CD14-positive monocyte (primary cell): ENCODE data around the gene C4BPA. TPM values are rescaled to one million over a fixed set of nuclear protein-coding genes. Genes with fewer than 3 reads are reported as not detected.

Experiments
- DNase-seq, 3 donors: peaks; one replicate each; pipeline ENCODE4 v3.0.0-alpha.2; 2011 to 2022
- H2AFZ ChIP-seq: 2 replicates; pipeline ENCODE4 v1.6.0; 2012; ENCODE audit warnings: mild to moderate bottlenecking, low read depth, low read length, inconsistent platforms; ENCODE audit not compliant: insufficient read depth, poor library complexity, severe bottlenecking
- H3K27ac ChIP-seq, 2 donors: 1 replicate in 1 of 2; 2 replicates in 1 of 2; pipeline ENCODE4 v1.5.1; 2012 to 2013; ENCODE audit warnings: low read length in 2 of 2, control low read depth in 1 of 2, inconsistent platforms in 1 of 2, low read depth in 1 of 2, mild to moderate bottlenecking in 1 of 2
- H3K27me3 ChIP-seq, 2 donors: one replicate each; pipeline versions ENCODE4 v1.6.0 to v1.6.1; 2011 to 2013; ENCODE audit warnings: low read length in 2 of 2; ENCODE audit not compliant: control insufficient read depth in 2 of 2, insufficient read depth in 2 of 2
- H3K36me3 ChIP-seq, 2 donors: replicated peaks in 1 of 2; 1 replicate in 1 of 2; 2 replicates in 1 of 2; pipeline versions ENCODE4 v1.5.1 to v1.6.1; 2012 to 2013; ENCODE audit warnings: low read length in 2 of 2, control low read depth in 1 of 2, inconsistent platforms in 1 of 2, mild to moderate bottlenecking in 1 of 2; ENCODE audit not compliant: insufficient read depth in 2 of 2, control insufficient read depth in 1 of 2
- H3K4me1 ChIP-seq, 2 donors: 1 replicate in 1 of 2; 2 replicates in 1 of 2; pipeline versions ENCODE4 v1.5.1 to v1.6.1; 2012 to 2013; ENCODE audit warnings: low read length in 2 of 2, control low read depth in 1 of 2, inconsistent platforms in 1 of 2, mild to moderate bottlenecking in 1 of 2, moderate library complexity in 1 of 2; ENCODE audit not compliant: insufficient read depth in 2 of 2, control insufficient read depth in 1 of 2
- H3K4me2 ChIP-seq: replicated peaks from 2 replicates; pipeline ENCODE3; 2012; ENCODE audit warnings: low read length, moderate library complexity, mild to moderate bottlenecking; ENCODE audit not compliant: poor library complexity, severe bottlenecking; ENCODE audit errors: extremely low read depth
- H3K4me3 ChIP-seq, 3 experiments: fragments of 200-600 bp in 1 of 3; sonication (generic) in 1 of 3; replicated peaks in 1 of 3; 1 replicate in 2 of 3; 2 replicates in 1 of 3; pipeline ENCODE4 v1.5.1; 2011 to 2013; ENCODE audit warnings: low read length in 3 of 3, mild to moderate bottlenecking in 3 of 3, control low read depth in 2 of 3, low read depth in 2 of 3, inconsistent platforms in 1 of 3, moderate library complexity in 1 of 3
- H3K79me2 ChIP-seq: 2 replicates; pipeline ENCODE4 v1.6.0; 2012; ENCODE audit warnings: mild to moderate bottlenecking, control low read depth, inconsistent platforms, low read length, moderate library complexity; ENCODE audit not compliant: insufficient read depth
- H3K9ac ChIP-seq: 2 replicates; pipeline ENCODE4 v1.6.0; 2017; ENCODE audit warnings: low read length, mild to moderate bottlenecking; ENCODE audit not compliant: insufficient read depth, poor library complexity, severe bottlenecking
- H3K9me3 ChIP-seq, 2 donors: replicated peaks in 1 of 2; 1 replicate in 1 of 2; 2 replicates in 1 of 2; pipeline versions ENCODE4 v1.5.1 to v1.6.1; 2012 to 2013; ENCODE audit warnings: low read length in 2 of 2, control low read depth in 1 of 2; ENCODE audit not compliant: control insufficient read depth in 1 of 2, insufficient read depth in 1 of 2
- H4K20me1 ChIP-seq: 2 replicates; pipeline ENCODE4 v1.6.0; 2012; ENCODE audit warnings: mild to moderate bottlenecking, low read length, control low read depth, moderate library complexity; ENCODE audit not compliant: insufficient read depth
- H3K27ac Mint-ChIP-seq, 7 donors: one replicate each; pipeline ENCODE4 v1.8.0; 2020; ENCODE audit warnings: mild to moderate bottlenecking in 7 of 7, mixed read lengths in 7 of 7, moderate library complexity in 6 of 7, inconsistent platforms in 2 of 7
- H3K27me3 Mint-ChIP-seq, 3 donors: one replicate each; pipeline ENCODE4 v1.8.0; 2021 to 2022; ENCODE audit warnings: low read depth in 3 of 3, mild to moderate bottlenecking in 3 of 3, mixed read lengths in 3 of 3, moderate library complexity in 3 of 3, inconsistent platforms in 1 of 3
- H3K36me3 Mint-ChIP-seq, 2 donors: one replicate each; pipeline ENCODE4 v1.8.0; 2020; ENCODE audit warnings: mixed read lengths in 2 of 2, inconsistent platforms in 1 of 2, mild to moderate bottlenecking in 1 of 2
- H3K4me1 Mint-ChIP-seq: one replicate; pipeline ENCODE4 v1.8.0; 2020; ENCODE audit warnings: mild to moderate bottlenecking, mixed read lengths
- H3K4me3 Mint-ChIP-seq, 2 donors: one replicate each; pipeline ENCODE4 v1.8.0; 2020; ENCODE audit warnings: mild to moderate bottlenecking in 2 of 2, mixed read lengths in 2 of 2, moderate library complexity in 1 of 2
- H3K9me3 Mint-ChIP-seq, 7 donors: one replicate each; pipeline ENCODE4 v1.8.0; 2020 to 2022; ENCODE audit warnings: mixed read lengths in 7 of 7, mild to moderate bottlenecking in 6 of 7, moderate library complexity in 6 of 7, inconsistent platforms in 2 of 7
- CTCF ChIP-seq: fragments of 200-600 bp; IDR thresholded peaks from one replicate; pipeline ENCODE4 v1.8.0; 2022; ENCODE audit warnings: antibody characterized with exemption, mild to moderate bottlenecking
- WGBS: methylation state at CpG from one replicate; pipeline ENCODE4 v1.1.5; 2013; ENCODE audit warnings: missing lambda C conversion rate; ENCODE audit not compliant: insufficient coverage; 5-methylcytosine and 5-hydroxymethylcytosine counted together
- intact Hi-C, 2 donors: fragments of 100-400 bp; cut with micrococcal nuclease; formaldehyde crosslinking; loops; one replicate each; pipeline versions ENCODE4 v1.15.0 to v1.15.1; 2023
- polyA plus RNA-seq, 3 donors: library from polyadenylated mRNA; depleted of rRNA in 1 of 3; unstranded in 2 of 3; stranded (reverse) in 1 of 3; fragments of 300-500 nt in 2 of 3; fragments of >200 nt in 1 of 3; fragmentation: Illumina TruSeq in 2 of 3; gene quantifications; 1 replicate in 2 of 3; 2 replicates in 1 of 3; pipeline ENCODE4 v1.2.3, GENCODE V29; 2012 to 2021

The C4BPA gene
- polyA plus RNA-seq, 3 donors: 0.09 to 0.25 (median 0.13) TPM

- H3K4me2 ChIP-seq: no peak overlapping the region
- H4K20me1 ChIP-seq: no peaks in the 10 kb centered on the region
- no peaks in the 10 kb centered on the region for H3K27me3 ChIP-seq
- no peak overlapping the region for H3K4me3 ChIP-seq
- H3K36me3 ChIP-seq: peaks cover 0 to 14% of the 10 kb centered on the region in 2 donors
- intact Hi-C loops: loop anchor here in 1 of 2 donors (10.0 kb wide), 1 partner anchor 279 kb away; no protein-coding TSS in a partner anchor
- DNase-seq: no peak
- H3K9me3 ChIP-seq: no peaks in the 10 kb centered on the region
- Mint-ChIP-seq H3K36me3 (peaks cover 8 to 10% of the 10 kb centered on the region in 2 donors), H3K4me3 (no peak overlapping the region), H3K27ac (peak overlapping the region in 2 of 7 donors; percentile 24 to 95), H3K27me3 (peaks cover 0 to 5% (median 0%) of the 10 kb centered on the region in 3 donors), H3K9me3 (peaks cover 0 to 7% (median 0%) of the 10 kb centered on the region in 7 donors), H3K4me1 (peaks cover 52% of the 10 kb centered on the region)
- peak overlapping the region in 1 of 2 donors; percentile 76 for H3K27ac ChIP-seq
- TF ChIP-seq CTCF: no peak
- H3K4me1 ChIP-seq: peaks cover 40 to 41% of the 10 kb centered on the region in 2 donors
- H3K79me2 ChIP-seq: peaks cover 5% of the 10 kb centered on the region
- WGBS: 100% methylated on average over 1 of the region's 3 CpGs
- no peak overlapping the region for H2AFZ ChIP-seq
- no peak overlapping the region for H3K9ac ChIP-seq
Measured at GRCh38 chr1:207055386-207056001, 48.5 kb upstream of the C4BPA start.

- no peak for TF ChIP-seq CTCF
Measured at GRCh38 chr1:207056673-207057072, 47.4 kb upstream of the C4BPA start.

More at GRCh38 chr1:207056673-207057072, 47.4 kb upstream of the C4BPA start:
- Histone ChIP-seq H3K9ac (no peak overlapping the region), H3K4me2 (no peak overlapping the region), H3K27ac (no peak overlapping the region), H4K20me1 (no peaks in the 10 kb centered on the region), H3K36me3 (peaks cover 0 to 21% of the 10 kb centered on the region in 2 donors), H3K4me1 (peaks cover 33 to 34% of the 10 kb centered on the region in 2 donors), H2AFZ (no peak overlapping the region), H3K27me3 (no peaks in the 10 kb centered on the region), H3K9me3 (no peaks in the 10 kb centered on the region), H3K4me3 (no peak overlapping the region), H3K79me2 (no peaks in the 10 kb centered on the region)
- Mint-ChIP-seq H3K27ac (no peak overlapping the region), H3K9me3 (peaks cover 0 to 3% (median 0%) of the 10 kb centered on the region in 7 donors), H3K4me1 (peaks cover 44% of the 10 kb centered on the region), H3K36me3 (peaks cover 14 to 18% of the 10 kb centered on the region in 2 donors), H3K4me3 (no peak overlapping the region), H3K27me3 (peaks cover 0 to 3% (median 0%) of the 10 kb centered on the region in 3 donors)
- intact Hi-C loops: loop anchor here in 1 of 2 donors (10.0 kb wide), 1 partner anchor 278 kb away; no protein-coding TSS in a partner anchor
- DNase-seq: no peak
- 100% methylated on average over 4 of the region's 6 CpGs for WGBS
